ENCODE results near the gene DYNLT1.
"Not testable (repeated sequence)": the region's sequence is repeated elsewhere in the genome, so short reads cannot be mapped to it uniquely, and the experiment has no call there.

The DYNLT1 gene

GRCh38 chr6:158644231-158645063 lies at the start of gene DYNLT1:
TSS of gene DYNLT1 (minus strand) at chr6:158644743. CDS start at chr6:158644708, 35 bp downstream.
- peak; percentile 90 for DNase-seq
- Mint-ChIP-seq H3K27ac (peak within 1 kb of the TSS; percentile 97), H3K27me3 (peaks cover 4% of the 10 kb centered on the region), H3K4me1 (peaks cover 75% of the 10 kb centered on the region), H3K4me3 (peak within 1 kb of the TSS; percentile 98), H3K9me3 (no peaks in the 10 kb centered on the region), H3K36me3 (peaks cover 36% of the 10 kb centered on the region)
- CTCF ChIA-PET: interaction anchor here (1.3 to 6.0 kb wide), 6 partner anchors 8 to 430 kb away, joined by 3 to 33 read pairs (median 12); no protein-coding TSS in a partner anchor

- CTCF ChIA-PET: interaction anchor here (1.0 to 6.1 kb wide), 2 partner anchors 28 to 468 kb away, joined by 4 to 133 read pairs; no protein-coding TSS in a partner anchor
- Mint-ChIP-seq H3K4me1 (peaks cover 55% of the 10 kb centered on the region), H3K36me3 (peaks cover 32% of the 10 kb centered on the region)
These were observed 44.3 kb upstream of the DYNLT1 start for GRCh38 chr6:158688860-158689259.

GRCh38 chr6:158687506-158687905 lies 43.0 kb upstream of the DYNLT1 start:
- no peaks in the 10 kb centered on the region for H3K9me3 Mint-ChIP-seq
- H3K36me3 Mint-ChIP-seq: peaks cover 42% of the 10 kb centered on the region
- H3K27me3 Mint-ChIP-seq: no peaks in the 10 kb centered on the region
- H3K4me3 Mint-ChIP-seq: peak overlapping the region; percentile 12
- H3K27ac Mint-ChIP-seq: peak overlapping the region; percentile 85
- H3K4me1 Mint-ChIP-seq: peaks cover 59% of the 10 kb centered on the region
- CTCF ChIA-PET: interaction anchor here (1.3 to 6.1 kb wide), 2 partner anchors 26 to 467 kb away, joined by 4 to 133 read pairs; no protein-coding TSS in a partner anchor
- DNase-seq: no peak

More at GRCh38 chr6:158688860-158689259, 44.3 kb upstream of the DYNLT1 start:
- DNase-seq: no peak
- H3K9me3 Mint-ChIP-seq: no peaks in the 10 kb centered on the region
- H3K27ac Mint-ChIP-seq: no peak overlapping the region
- no peaks in the 10 kb centered on the region for H3K27me3 Mint-ChIP-seq
- H3K4me3 Mint-ChIP-seq: no peak overlapping the region

GRCh38 chr6:158686791-158687381 lies 42.3 kb upstream of the DYNLT1 start:
- Mint-ChIP-seq H3K27ac (peak overlapping the region; percentile 53), H3K36me3 (peaks cover 42% of the 10 kb centered on the region), H3K27me3 (no peaks in the 10 kb centered on the region), H3K4me1 (peaks cover 59% of the 10 kb centered on the region), H3K4me3 (no peak overlapping the region), H3K9me3 (no peaks in the 10 kb centered on the region)
- DNase-seq: peak; percentile 63
- CTCF ChIA-PET: interaction anchor here (1.3 to 6.1 kb wide), 2 partner anchors 26 to 466 kb away, joined by 4 to 133 read pairs; no protein-coding TSS in a partner anchor

- Mint-ChIP-seq H3K9me3 (no peaks in the 10 kb centered on the region), H3K27ac (peak overlapping the region; percentile 50), H3K4me3 (no peak overlapping the region), H3K27me3 (no peaks in the 10 kb centered on the region), H3K4me1 (peaks cover 58% of the 10 kb centered on the region), H3K36me3 (peaks cover 44% of the 10 kb centered on the region)
- no peak for DNase-seq
- CTCF ChIA-PET: interaction anchor here (6.1 kb wide), 1 partner anchor 25 kb away, joined by 133 read pairs; no protein-coding TSS in a partner anchor
These were observed 41.8 kb upstream of the DYNLT1 start for GRCh38 chr6:158686311-158686710.

GRCh38 chr6:158684745-158685324 lies 40.3 kb upstream of the DYNLT1 start:
- no peak for DNase-seq
- Mint-ChIP-seq H3K9me3 (no peaks in the 10 kb centered on the region), H3K27ac (no peak overlapping the region), H3K27me3 (no peaks in the 10 kb centered on the region), H3K4me1 (peaks cover 51% of the 10 kb centered on the region), H3K36me3 (peaks cover 43% of the 10 kb centered on the region), H3K4me3 (no peak overlapping the region)
- CTCF ChIA-PET: interaction anchor here (0.7 to 1.0 kb wide), 3 partner anchors 11 to 454 kb away, joined by 3 read pairs; no protein-coding TSS in a partner anchor

- Mint-ChIP-seq H3K4me1 (peaks cover 47% of the 10 kb centered on the region), H3K36me3 (peaks cover 46% of the 10 kb centered on the region), H3K27me3 (no peaks in the 10 kb centered on the region), H3K4me3 (no peak overlapping the region), H3K9me3 (no peaks in the 10 kb centered on the region), H3K27ac (no peak overlapping the region)
- DNase-seq: no peak
- CTCF ChIA-PET: interaction anchor here (0.7 to 1.0 kb wide), 2 partner anchors 11 to 421 kb away, joined by 3 read pairs; no protein-coding TSS in a partner anchor
These were observed 39.8 kb upstream of the DYNLT1 start for GRCh38 chr6:158684311-158684710.

GRCh38 chr6:158680481-158680880 lies 35.9 kb upstream of the DYNLT1 start:
- no peaks in the 10 kb centered on the region for H3K27me3 Mint-ChIP-seq
- CTCF ChIA-PET: interaction anchor here (1.4 to 1.5 kb wide), 2 partner anchors 17 to 19 kb away, joined by 3 to 5 read pairs; no protein-coding TSS in a partner anchor
- DNase-seq: no peak
- no peak overlapping the region for H3K27ac Mint-ChIP-seq
- H3K9me3 Mint-ChIP-seq: no peaks in the 10 kb centered on the region
- peaks cover 18% of the 10 kb centered on the region for H3K4me1 Mint-ChIP-seq
- H3K4me3 Mint-ChIP-seq: no peak overlapping the region
- peaks cover 48% of the 10 kb centered on the region for H3K36me3 Mint-ChIP-seq

GRCh38 chr6:158680015-158680414 lies 35.5 kb upstream of the DYNLT1 start:
- Mint-ChIP-seq H3K27ac (no peak overlapping the region), H3K4me3 (no peak overlapping the region), H3K9me3 (no peaks in the 10 kb centered on the region), H3K4me1 (peaks cover 16% of the 10 kb centered on the region), H3K36me3 (peaks cover 53% of the 10 kb centered on the region), H3K27me3 (no peaks in the 10 kb centered on the region)
- DNase-seq: no peak
- CTCF ChIA-PET: interaction anchor here (1.4 to 1.5 kb wide), 2 partner anchors 17 to 19 kb away, joined by 3 to 5 read pairs; no protein-coding TSS in a partner anchor

GRCh38 chr6:158677906-158678578 lies 33.5 kb upstream of the DYNLT1 start:
- no peak overlapping the region for H3K27ac Mint-ChIP-seq
- H3K4me3 Mint-ChIP-seq: no peak overlapping the region
- peaks cover 45% of the 10 kb centered on the region for H3K36me3 Mint-ChIP-seq
- CTCF ChIA-PET: no interaction called here
- DNase-seq: no peak
- H3K27me3 Mint-ChIP-seq: no peaks in the 10 kb centered on the region
- H3K9me3 Mint-ChIP-seq: no peaks in the 10 kb centered on the region
- no peaks in the 10 kb centered on the region for H3K4me1 Mint-ChIP-seq

GRCh38 chr6:158677094-158677493 lies 32.6 kb upstream of the DYNLT1 start:
- H3K4me1 Mint-ChIP-seq, CTCF ChIA-PET, H3K4me3 Mint-ChIP-seq, DNase-seq, H3K27me3 Mint-ChIP-seq, H3K27ac Mint-ChIP-seq, H3K9me3 Mint-ChIP-seq: not testable (repeated sequence)
- peaks cover 38% of the 10 kb centered on the region for H3K36me3 Mint-ChIP-seq

- Mint-ChIP-seq H3K4me1 (no peaks in the 10 kb centered on the region), H3K36me3 (peaks cover 37% of the 10 kb centered on the region), H3K9me3 (no peaks in the 10 kb centered on the region), H3K27ac (no peak overlapping the region), H3K4me3 (no peak overlapping the region), H3K27me3 (no peaks in the 10 kb centered on the region)
- CTCF ChIA-PET: interaction anchor here (1.1 kb wide), 1 partner anchor 13 kb away, joined by 4 read pairs; no protein-coding TSS in a partner anchor
- no peak for DNase-seq
These were observed 30.0 kb upstream of the DYNLT1 start for GRCh38 chr6:158674342-158675131.

GRCh38 chr6:158672726-158673125 lies 28.2 kb upstream of the DYNLT1 start:
- Mint-ChIP-seq H3K36me3 (peaks cover 36% of the 10 kb centered on the region), H3K27me3 (no peaks in the 10 kb centered on the region), H3K4me3 (no peak overlapping the region), H3K4me1 (no peaks in the 10 kb centered on the region), H3K9me3 (no peaks in the 10 kb centered on the region), H3K27ac (no peak overlapping the region)
- DNase-seq: no peak
- CTCF ChIA-PET: interaction anchor here (1.4 kb wide), 1 partner anchor 14 kb away, joined by 4 read pairs; no protein-coding TSS in a partner anchor
